ENCODE data around the gene SCIMP. TPM values are rescaled to one million over a fixed set of nuclear protein-coding genes. Genes with fewer than 3 reads are reported as not detected.
A peak's percentile ranks its signal among the peaks of the same experiment; 100 is the strongest.
"Not testable (repeated sequence)": the region's sequence is repeated elsewhere in the genome, so short reads cannot be mapped to it uniquely, and the experiment has no call there.

The SCIMP gene
- polyA plus RNA-seq, 6 donors from 2014 or later = 80.4 to 181 (median 103) TPM

DNA sequence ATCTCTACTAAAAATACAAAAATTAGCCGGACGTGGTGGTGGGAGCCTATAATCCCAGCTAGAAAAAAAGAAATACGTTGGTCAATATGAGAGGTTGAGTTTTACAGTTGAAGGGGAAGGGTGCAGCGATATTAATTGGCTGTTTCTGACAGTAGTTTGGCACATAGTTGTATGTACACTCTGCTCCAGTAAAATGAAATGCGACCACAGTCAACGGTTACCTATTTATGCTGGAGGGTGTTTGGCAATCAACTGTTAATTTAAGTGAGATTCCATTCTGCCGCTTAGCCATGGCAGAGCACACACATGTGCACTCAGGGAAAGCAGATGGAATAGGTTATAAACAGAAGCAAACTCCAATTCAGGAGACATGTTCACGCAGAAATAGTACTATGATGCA, 33.6 kb downstream of the SCIMP start:
- no peaks in the 10 kb centered on the region for H3K27me3 Mint-ChIP-seq
- H3K9me3 Mint-ChIP-seq = peaks cover 0 to 5% (median 0%) of the 10 kb centered on the region in 7 donors
- no peak for ATAC-seq (ENCODE audit: low read depth in 2 of 2)
- DNase-seq = no peak
- peaks cover 31 to 86% (median 54%) of the 10 kb centered on the region in 3 donors for H3K4me1 Mint-ChIP-seq
- peak overlapping the region in 3 of 6 donors; percentile 56 to 96 (median 78) for H3K27ac Mint-ChIP-seq
- peak overlapping the region in 2 of 8 donors; percentile 20 to 81 for H3K4me3 Mint-ChIP-seq
- peaks cover 10 to 17% of the 10 kb centered on the region in 2 donors for H3K36me3 Mint-ChIP-seq

- Mint-ChIP-seq H3K36me3 (peaks cover 10 to 17% of the 10 kb centered on the region in 2 donors), H3K9me3 (peaks cover 0 to 5% (median 0%) of the 10 kb centered on the region in 7 donors), H3K27ac (peak overlapping the region in 4 of 6 donors; percentile 12 to 89 (median 81)), H3K4me1 (peaks cover 31 to 87% (median 54%) of the 10 kb centered on the region in 3 donors), H3K27me3 (no peaks in the 10 kb centered on the region), H3K4me3 (peak overlapping the region in 7 of 8 donors; percentile 36 to 81 (median 62))
- ATAC-seq (ENCODE audit: low read depth in 2 of 2) = peak in 1 of 2 donors; percentile 15
- DNase-seq = no peak
These were observed 34.3 kb downstream of the SCIMP start for GRCh38 chr17:5200360-5200759.

GRCh38 chr17:5198472-5198871, 36.2 kb downstream of the SCIMP start:
- peak overlapping the region; percentile 26 to 82 (median 62) for H3K4me3 Mint-ChIP-seq
- DNase-seq = peak; percentile 18

DNA sequence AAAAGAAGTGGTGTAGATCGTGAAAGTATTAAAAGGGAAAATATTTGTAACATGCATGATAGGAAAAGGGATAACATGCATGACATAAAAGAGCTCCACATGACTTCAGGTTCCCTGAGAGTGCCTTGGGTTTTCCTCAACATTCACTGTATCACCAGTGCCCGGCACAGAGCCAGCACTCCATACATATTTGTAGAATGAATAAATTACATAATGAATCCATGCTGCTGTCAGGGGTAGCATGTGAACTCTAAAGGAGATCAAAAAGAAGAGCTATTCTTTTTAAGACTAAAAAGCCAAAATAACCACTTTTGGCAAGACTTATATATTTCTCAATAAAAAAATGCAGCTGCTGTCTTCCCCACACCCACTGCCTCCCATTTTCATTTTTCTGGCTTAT, 40.3 kb downstream of the SCIMP start:
- H3K9me3 Mint-ChIP-seq = peaks cover 0 to 9% (median 5%) of the 10 kb centered on the region in 7 donors
- no peak for ATAC-seq (ENCODE audit: low read depth in 2 of 2)
- H3K4me3 Mint-ChIP-seq = peak overlapping the region in 1 of 8 donors; percentile 77
- H3K36me3 Mint-ChIP-seq = peaks cover 4 to 7% of the 10 kb centered on the region in 2 donors
- H3K27me3 Mint-ChIP-seq = no peaks in the 10 kb centered on the region
- no peak for DNase-seq
- H3K27ac Mint-ChIP-seq = no peak overlapping the region
- H3K4me1 Mint-ChIP-seq = peaks cover 35 to 71% (median 40%) of the 10 kb centered on the region in 3 donors

More at GRCh38 chr17:5198472-5198871, 36.2 kb downstream of the SCIMP start:
- ATAC-seq (ENCODE audit: low read depth in 2 of 2) = peak; percentile 59 to 63
- Mint-ChIP-seq H3K27ac (peak overlapping the region; percentile 52 to 92 (median 90)), H3K27me3 (no peaks in the 10 kb centered on the region), H3K36me3 (peaks cover 4 to 9% of the 10 kb centered on the region in 2 donors), H3K4me1 (peaks cover 25 to 70% (median 44%) of the 10 kb centered on the region in 3 donors), H3K9me3 (no peaks in the 10 kb centered on the region)

DNA sequence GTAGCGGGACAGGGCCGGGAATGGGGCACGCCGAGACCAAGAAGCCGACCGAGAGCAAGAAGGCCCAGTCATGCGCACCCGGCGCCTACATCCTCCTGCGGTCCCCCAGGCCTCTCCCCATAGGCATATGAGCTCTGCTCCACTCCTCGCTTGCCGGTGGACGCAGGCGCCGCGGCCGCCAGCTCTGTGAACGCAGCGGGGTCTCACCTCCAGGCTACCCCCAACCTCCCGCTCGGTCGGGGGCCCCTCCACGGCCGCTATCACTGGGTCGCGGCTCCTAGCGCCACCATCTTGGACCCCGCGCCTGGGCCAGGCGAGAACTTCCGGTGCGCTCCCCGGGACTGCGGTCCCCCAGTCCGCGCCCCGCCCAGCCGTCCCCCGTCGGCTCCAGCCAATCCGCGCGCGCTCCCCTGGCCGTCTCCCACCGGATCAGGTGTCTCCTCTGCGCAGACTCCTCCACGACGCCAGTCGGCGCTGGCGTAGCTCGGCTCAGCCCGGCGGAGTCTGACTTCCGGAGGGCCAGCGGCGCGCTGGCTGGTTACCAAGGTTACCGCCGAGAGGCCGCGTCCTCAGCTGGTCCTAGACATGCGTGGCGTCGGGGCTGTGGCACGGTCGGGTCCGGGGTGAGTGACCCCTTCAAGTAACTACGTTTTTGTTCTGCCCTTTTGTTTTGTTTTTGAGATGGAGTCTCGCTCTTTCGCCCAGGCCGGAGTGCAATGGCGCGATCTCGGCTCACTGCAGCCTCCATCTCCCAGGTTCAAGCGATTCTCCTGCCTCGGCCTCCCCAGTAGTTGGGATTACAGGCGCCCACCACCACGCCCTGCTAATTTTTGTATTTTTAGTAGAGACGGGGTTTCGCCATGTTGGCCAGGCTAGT, 42.9 kb downstream of the SCIMP start, which contains the start of gene ZNF594:
Gene ZNF594, minus strand, starts transcription at position 328 of the 877 bp plus-strand sequence. CDS start 7,612 bp downstream, outside the sequence.
- H3K4me3 Mint-ChIP-seq = peak within 1 kb of the TSS; percentile 90 to 98 (median 96)
- H3K27ac Mint-ChIP-seq = peak within 1 kb of the TSS; percentile 92 to 96 (median 96)
- H3K4me1 Mint-ChIP-seq = peaks cover 24 to 49% (median 27%) of the 10 kb centered on the region in 3 donors
- peaks cover 3 to 26% (median 13%) of the 10 kb centered on the region in 7 donors for H3K9me3 Mint-ChIP-seq
- peak; percentile 96 to 97 for ATAC-seq (ENCODE audit: low read depth in 2 of 2)
- DNase-seq = peak; percentile 97
- H3K27me3 Mint-ChIP-seq = no peaks in the 10 kb centered on the region
- peaks cover 18 to 23% of the 10 kb centered on the region in 2 donors for H3K36me3 Mint-ChIP-seq

- Mint-ChIP-seq H3K4me3 (no peak overlapping the region), H3K27ac (no peak overlapping the region), H3K36me3 (peaks cover 35 to 66% of the 10 kb centered on the region in 2 donors), H3K27me3 (no peaks in the 10 kb centered on the region), H3K4me1 (peaks cover 0 to 6% (median 0%) of the 10 kb centered on the region in 3 donors), H3K9me3 (peaks cover 9 to 91% (median 68%) of the 10 kb centered on the region in 7 donors)
- DNase-seq (no peak), ATAC-seq (ENCODE audit: low read depth in 2 of 2) (no peak)
These were observed 50.4 kb downstream of the SCIMP start for GRCh38 chr17:5184288-5184687.

- H3K27ac Mint-ChIP-seq = peak overlapping the region in 2 of 6 donors; percentile 28 to 63
- peaks cover 37 to 63% of the 10 kb centered on the region in 2 donors for H3K36me3 Mint-ChIP-seq
These were observed 51.3 kb downstream of the SCIMP start for GRCh38 chr17:5183410-5183793.

DNA sequence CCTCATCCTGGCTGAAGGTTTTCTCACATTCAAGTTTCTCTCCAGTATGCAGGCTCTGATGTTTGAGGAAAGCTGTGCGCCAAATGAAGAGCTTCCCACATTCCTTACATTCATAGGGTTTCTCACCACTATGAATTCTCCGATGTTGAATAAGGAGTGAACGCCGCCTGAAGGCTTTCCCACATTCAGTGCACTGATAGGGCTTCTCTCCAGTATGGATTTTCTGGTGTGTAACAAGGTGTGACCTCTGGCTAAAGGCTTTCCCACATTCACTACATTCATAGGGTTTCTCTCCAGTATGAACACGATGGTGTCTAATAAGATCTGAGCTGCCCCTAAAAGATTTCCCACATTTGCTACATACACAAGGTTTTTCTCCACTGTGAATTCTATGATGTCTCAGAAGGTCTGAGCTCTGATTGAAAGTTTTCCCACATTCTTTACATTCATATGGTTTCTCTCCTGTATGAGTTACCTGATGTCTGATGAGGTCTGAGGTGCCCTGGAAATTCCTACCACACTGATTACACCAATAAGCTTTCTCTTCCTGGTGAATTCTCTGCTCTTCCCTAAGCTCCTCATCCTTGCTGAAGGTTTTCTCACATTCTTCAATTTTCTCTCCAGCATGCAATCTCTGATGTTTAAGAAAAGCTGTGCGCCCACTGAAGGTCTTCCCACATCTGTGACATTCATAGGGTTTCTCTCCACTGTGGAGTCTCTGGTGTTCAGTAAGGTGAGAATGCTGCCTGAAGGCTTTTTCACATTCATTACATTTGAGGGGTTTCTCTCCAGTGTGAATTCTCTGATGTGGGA, 51.9 kb downstream of the SCIMP start:
- Mint-ChIP-seq H3K27ac (peak overlapping the region in 3 of 6 donors; percentile 28 to 76 (median 63)), H3K36me3 (peaks cover 33 to 58% of the 10 kb centered on the region in 2 donors)

More at GRCh38 chr17:5183410-5183793, 51.3 kb downstream of the SCIMP start:
- DNase-seq = no peak
- peaks cover 0 to 6% (median 0%) of the 10 kb centered on the region in 3 donors for H3K4me1 Mint-ChIP-seq
- H3K27me3 Mint-ChIP-seq = no peaks in the 10 kb centered on the region
- H3K4me3 Mint-ChIP-seq = peak overlapping the region in 1 of 8 donors; percentile 10
- ATAC-seq (ENCODE audit: low read depth in 2 of 2) = no peak
- H3K9me3 Mint-ChIP-seq = peaks cover 9 to 92% (median 77%) of the 10 kb centered on the region in 7 donors

DNA sequence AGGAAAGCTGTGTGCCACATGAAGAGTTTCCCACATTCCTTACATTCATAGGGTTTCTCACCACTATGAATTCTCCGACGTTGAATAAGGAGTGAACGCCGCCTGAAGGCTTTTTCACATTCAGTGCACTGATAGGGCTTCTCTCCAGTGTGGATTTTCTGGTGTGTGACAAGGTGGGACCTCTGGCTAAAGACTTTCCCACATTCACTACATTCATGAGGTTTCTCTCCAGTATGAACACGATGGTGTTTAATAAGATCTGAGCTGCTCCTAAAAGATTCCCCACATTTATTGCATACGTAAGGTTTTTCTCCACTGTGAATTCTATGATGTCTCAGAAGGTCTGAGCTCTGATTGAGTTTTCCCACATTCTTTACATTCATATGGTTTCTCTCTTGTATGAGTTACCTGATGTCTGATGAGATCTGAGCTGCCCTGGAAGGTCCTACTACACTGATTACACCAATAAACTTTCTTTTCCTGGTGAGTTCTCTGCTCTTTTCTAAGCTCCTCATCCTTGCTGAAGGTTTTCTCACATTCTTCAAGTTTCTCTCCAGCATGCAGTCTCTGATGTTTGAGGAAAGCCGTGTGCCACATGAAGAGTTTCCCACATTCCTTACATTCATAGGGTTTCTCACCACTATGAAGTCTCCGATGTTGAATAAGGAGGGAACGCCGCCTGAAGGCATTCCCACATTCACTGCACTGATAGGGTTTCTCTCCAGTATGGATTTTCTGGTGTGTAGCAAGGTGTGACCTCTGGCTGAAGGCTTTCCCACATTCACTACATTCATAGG, 53.0 kb downstream of the SCIMP start:
- H3K36me3 Mint-ChIP-seq = peaks cover 28 to 53% of the 10 kb centered on the region in 2 donors
- no peak overlapping the region for H3K27ac Mint-ChIP-seq
- no peaks in the 10 kb centered on the region for H3K27me3 Mint-ChIP-seq
- H3K4me1 Mint-ChIP-seq = peaks cover 0 to 2% (median 0%) of the 10 kb centered on the region in 3 donors
- ATAC-seq (ENCODE audit: low read depth in 2 of 2) (no peak), DNase-seq (no peak)
- no peak overlapping the region for H3K4me3 Mint-ChIP-seq
- H3K9me3 Mint-ChIP-seq = peaks cover 6 to 88% (median 68%) of the 10 kb centered on the region in 7 donors

More for the DNA sequence above, 51.9 kb downstream of the SCIMP start:
- Mint-ChIP-seq H3K4me3 (peak overlapping the region in 1 of 8 donors; percentile 7), H3K27me3 (no peaks in the 10 kb centered on the region), H3K9me3 (peaks cover 9 to 88% (median 76%) of the 10 kb centered on the region in 7 donors), H3K4me1 (peaks cover 0 to 6% (median 0%) of the 10 kb centered on the region in 3 donors)
- ATAC-seq (ENCODE audit: low read depth in 2 of 2) (no peak), DNase-seq (no peak)

DNA sequence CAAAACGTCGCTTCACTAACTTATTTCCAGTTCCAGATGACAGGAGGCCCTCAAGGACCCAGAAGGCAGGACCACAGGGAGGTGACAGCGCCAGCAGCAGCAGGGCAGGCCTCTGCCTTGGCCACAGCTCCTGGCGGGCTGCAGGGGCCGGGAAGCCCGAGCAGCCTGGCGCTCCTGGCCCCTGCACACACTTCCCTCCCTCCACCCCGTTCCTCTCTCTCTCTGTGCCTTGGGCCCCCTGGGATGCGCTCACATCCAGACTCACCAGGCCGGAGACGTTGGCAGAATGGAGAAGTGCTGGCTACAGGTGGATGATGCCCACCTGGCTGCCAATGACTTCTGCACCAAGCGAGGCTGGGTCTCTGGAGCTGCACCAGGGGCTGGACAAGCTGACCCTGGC, 55.7 kb downstream of the SCIMP start:
- H3K4me3 Mint-ChIP-seq = no peak overlapping the region
- DNase-seq = no peak

GRCh38 chr17:5175027-5175426, 59.6 kb downstream of the SCIMP start:
- peak overlapping the region in 2 of 8 donors; percentile 44 for H3K4me3 Mint-ChIP-seq
- H3K36me3 Mint-ChIP-seq = peaks cover 19 to 23% of the 10 kb centered on the region in 2 donors
- not testable (repeated sequence) for DNase-seq; ATAC-seq (ENCODE audit: low read depth in 2 of 2); H3K27me3 Mint-ChIP-seq; H3K27ac Mint-ChIP-seq; H3K4me1 Mint-ChIP-seq
- H3K9me3 Mint-ChIP-seq = peaks cover 0 to 52% (median 23%) of the 10 kb centered on the region in 7 donors

More for the DNA sequence above, 55.7 kb downstream of the SCIMP start:
- no peak for ATAC-seq (ENCODE audit: low read depth in 2 of 2)
- Mint-ChIP-seq H3K9me3 (peaks cover 6 to 84% (median 60%) of the 10 kb centered on the region in 7 donors), H3K27me3 (no peaks in the 10 kb centered on the region), H3K27ac (peak overlapping the region in 1 of 6 donors; percentile 81), H3K36me3 (peaks cover 34 to 51% of the 10 kb centered on the region in 2 donors), H3K4me1 (no peaks in the 10 kb centered on the region)

Measured in naive B cell (primary cell).